ENCODE results near the gene EMX1. TPM values are rescaled to one million over a fixed set of nuclear protein-coding genes. Genes with fewer than 3 reads are reported as not detected.

Gene EMX1
- 1.0 and 8.2 TPM in 2 replicates for total RNA-seq

- TF ChIP-seq CTCF (conservative IDR thresholded peaks at IDR 0.05; ENCODE audit: low read depth, low read length) = no peak
- peak within 1 kb of the TSS; percentile 69 for H3K4me3 ChIP-seq (ENCODE audit: low read depth, low read length)
- DNase-seq (ENCODE audit: low read depth) = no peak
These were observed at the start of gene EMX1 for GRCh38 chr2:72917138-72917876. Gene EMX1 (plus strand): TSS chr2:72917519. CDS start chr2:72917853, 334 bp downstream.

GRCh38 chr2:72871060-72871459, 46.3 kb upstream of the EMX1 start:
- no peak for TF ChIP-seq CTCF (conservative IDR thresholded peaks at IDR 0.05; ENCODE audit: low read depth, low read length)
- DNase-seq (ENCODE audit: low read depth) = no peak
- H3K4me3 ChIP-seq (ENCODE audit: low read depth, low read length) = no peak overlapping the region

- DNase-seq (ENCODE audit: low read depth) = no peak
- H3K4me3 ChIP-seq (ENCODE audit: low read depth, low read length) = no peak overlapping the region
- TF ChIP-seq CTCF (conservative IDR thresholded peaks at IDR 0.05; ENCODE audit: low read depth, low read length) = no peak
These were observed 45.4 kb upstream of the EMX1 start for GRCh38 chr2:72871880-72872279.

GRCh38 chr2:72883356-72883962, 33.9 kb upstream of the EMX1 start:
- no peak for DNase-seq (ENCODE audit: low read depth)
- H3K4me3 ChIP-seq (ENCODE audit: low read depth, low read length) = no peak overlapping the region
- no peak for TF ChIP-seq CTCF (conservative IDR thresholded peaks at IDR 0.05; ENCODE audit: low read depth, low read length)

DNA sequence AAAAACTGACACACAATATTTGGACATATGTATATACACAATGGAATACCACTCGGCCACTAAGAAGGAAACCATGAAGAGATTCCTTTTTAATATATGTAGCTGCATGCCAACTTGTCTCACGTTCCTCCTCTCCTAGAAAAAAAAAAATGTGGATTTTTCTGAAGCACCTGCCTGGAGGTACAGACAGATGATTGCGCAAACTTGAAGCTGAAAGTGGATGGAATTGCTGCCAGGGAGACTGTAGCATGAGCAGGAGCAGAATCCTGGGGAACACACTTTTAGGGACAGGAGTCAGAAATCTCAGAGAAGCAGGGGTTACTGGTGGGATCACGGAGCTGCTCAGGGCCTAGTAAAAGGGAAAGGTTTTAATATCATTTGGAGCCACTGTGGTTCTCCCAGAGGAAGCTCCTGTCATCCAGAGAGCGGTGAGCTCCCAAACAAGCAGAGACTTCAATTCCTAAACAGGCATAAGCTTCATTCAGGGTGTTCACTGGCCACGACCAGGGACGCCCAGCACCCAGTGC, 30.8 kb upstream of the EMX1 start:
- no peak for DNase-seq (ENCODE audit: low read depth)
- peak overlapping the region; percentile 79 for H3K4me3 ChIP-seq (ENCODE audit: low read depth, low read length)
- TF ChIP-seq CTCF (conservative IDR thresholded peaks at IDR 0.05; ENCODE audit: low read depth, low read length) = no peak

- no peak for TF ChIP-seq CTCF (conservative IDR thresholded peaks at IDR 0.05; ENCODE audit: low read depth, low read length)
- peak within 1 kb of the TSS; percentile 79 for H3K4me3 ChIP-seq (ENCODE audit: low read depth, low read length)
- no peak for DNase-seq (ENCODE audit: low read depth)
These were observed 30.1 kb upstream of the EMX1 start, which contains the start of gene SPR for GRCh38 chr2:72887032-72887739. Gene SPR (plus strand): TSS chr2:72887408. CDS start chr2:72887433, 25 bp downstream.

Measured in epithelial cell of proximal tubule (primary cell).